Activated CD4-positive, alpha-beta T cell treated with anti-CD3 and anti-CD28 coated beads, Interleukin-10, Interleukin-2, amounts not matched to agents 100 ng/mL and 50 ng/mL, durations not matched to agents 16 hours and 8 hours (primary cell): Measurements from ENCODE around the gene PCP2.

Experiments used
- DNase-seq: peaks from one replicate; pipeline ENCODE4 v3.0.0-alpha.2; 2020

Gene PCP2

DNA sequence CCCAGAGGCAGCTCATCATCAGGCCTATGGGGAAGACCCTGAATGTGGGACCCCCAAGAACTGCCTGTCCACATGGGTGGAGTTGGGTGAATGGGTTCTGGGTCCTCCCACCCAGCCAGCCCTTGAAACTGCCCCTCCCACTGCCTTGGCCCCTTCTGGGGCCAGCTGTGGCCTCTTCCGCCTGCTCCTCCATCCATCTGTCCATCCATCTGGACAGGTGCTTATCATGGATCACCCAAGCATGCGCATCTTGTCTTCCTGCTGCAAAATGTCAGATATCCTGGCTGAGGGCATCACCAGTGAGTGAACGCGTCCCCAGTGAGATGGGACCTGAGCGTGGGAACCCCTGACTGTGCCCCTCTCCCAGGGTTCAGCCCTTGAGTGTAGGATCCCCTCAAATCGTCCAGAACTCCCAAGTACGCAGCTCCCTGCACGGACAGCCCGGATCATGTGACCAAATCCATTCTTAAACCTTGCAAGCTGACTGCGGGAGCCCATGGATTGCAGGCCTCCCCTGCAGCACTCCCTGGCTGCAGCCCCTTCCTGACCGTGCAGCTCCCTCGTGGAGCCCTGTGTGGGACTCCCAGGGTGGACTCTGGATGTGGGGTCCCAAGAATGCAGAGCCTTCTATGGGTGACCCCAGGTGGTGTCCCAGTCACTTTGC lies 5.4 kb upstream of the PCP2 start:
- DNase-seq: no peak

DNA sequence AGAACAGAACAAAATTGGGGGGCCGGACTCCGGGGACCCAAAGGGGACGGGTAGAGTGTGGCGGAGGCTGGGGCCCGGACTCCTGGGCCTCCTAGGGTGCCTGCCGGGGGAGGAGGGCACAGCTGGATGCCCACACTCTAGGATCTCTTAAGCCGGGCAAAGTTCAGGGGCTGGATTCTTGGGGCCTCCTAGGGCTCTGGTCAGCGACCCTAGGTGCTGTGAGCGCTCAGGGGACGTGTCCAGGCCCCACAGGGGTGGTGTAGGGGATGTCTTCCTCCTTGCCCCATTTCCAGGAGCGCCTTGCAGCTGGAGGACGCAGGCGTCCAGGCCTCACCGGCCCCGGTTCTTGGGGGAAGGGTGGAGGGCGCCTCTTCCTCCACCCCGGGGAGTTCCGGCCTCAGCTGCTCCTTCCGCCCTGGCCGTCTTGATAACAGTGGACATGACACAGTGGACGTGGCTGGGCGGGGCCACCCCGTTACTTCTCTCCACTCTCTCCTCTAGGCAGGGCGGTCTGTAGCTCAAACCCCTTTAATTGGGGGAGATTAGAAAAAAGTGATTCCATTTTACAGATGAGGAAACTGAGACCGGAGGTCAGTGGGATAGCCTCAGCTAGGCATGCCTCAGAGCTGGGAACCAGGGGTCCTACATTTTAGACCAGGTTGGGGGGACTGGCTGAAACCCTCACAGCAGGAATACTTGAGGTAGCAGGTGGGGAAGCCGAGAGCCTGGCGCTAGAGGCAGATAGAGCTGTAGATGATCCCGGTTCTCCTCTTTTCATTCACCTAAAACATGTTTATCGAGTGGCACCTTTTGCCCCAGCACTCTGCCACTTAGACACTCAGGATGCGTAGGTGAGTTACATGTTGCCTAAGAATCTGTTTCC lies 4.1 kb upstream of the PCP2 start:
- no peak for DNase-seq

DNA sequence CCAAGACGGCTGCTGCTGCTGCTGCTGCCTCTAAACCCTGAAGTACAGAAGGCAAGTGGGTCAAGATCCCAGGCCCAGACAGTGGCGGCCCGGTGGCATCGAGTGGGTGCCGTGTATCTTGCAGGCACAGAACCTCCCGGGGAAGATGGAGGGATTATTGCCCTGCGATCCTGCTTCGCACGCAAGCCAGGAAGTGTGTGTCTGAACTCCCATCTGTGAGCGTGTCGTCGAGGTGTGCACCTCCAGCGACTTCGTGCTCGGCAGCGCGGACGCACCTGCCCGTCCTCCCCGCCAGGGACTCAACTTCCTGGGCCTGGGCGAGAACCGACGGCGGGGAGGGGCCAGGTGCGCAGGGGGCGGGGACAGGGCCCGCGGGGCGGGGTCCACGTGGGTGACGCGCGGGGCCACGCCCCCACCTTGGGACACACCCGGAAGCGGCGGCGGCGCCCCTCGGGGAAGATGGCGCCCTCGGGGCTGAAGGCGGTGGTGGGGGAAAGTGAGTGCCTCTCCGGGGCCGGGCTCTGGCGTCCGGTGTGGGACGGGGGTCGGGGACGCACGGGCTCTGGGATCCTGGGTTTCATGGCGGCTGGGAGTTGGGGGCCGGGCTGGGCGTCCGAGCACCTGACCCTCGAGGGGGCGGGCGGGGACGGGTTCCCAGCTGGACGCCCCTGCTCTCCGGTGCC lies 3.3 kb upstream of the PCP2 start, which contains the start of gene STXBP2:
TSS of gene STXBP2 (plus strand) at position 420 of the 683 bp plus-strand sequence. CDS start at position 460, 40 bp downstream.
- peak; percentile 93 for DNase-seq

DNA sequence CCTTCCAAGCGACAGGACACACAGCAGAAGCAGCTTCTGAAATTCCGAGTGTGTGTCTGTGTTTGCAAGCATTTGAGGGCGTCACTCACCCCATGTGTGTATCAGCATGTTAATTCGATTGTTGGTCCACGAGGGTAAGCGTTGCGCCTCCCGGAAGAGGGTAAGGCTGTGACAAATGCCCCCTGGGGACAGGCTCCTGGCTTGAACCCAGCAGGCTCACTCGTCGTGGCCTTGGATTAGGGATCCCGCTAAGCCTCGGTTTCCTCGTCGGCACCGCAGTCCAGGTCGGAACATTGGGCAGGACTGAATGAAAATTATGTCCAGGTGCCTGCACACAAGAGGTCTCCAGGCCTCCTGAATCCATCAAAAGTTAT lies 2.8 kb upstream of the PCP2 start:
- no peak for DNase-seq

DNA sequence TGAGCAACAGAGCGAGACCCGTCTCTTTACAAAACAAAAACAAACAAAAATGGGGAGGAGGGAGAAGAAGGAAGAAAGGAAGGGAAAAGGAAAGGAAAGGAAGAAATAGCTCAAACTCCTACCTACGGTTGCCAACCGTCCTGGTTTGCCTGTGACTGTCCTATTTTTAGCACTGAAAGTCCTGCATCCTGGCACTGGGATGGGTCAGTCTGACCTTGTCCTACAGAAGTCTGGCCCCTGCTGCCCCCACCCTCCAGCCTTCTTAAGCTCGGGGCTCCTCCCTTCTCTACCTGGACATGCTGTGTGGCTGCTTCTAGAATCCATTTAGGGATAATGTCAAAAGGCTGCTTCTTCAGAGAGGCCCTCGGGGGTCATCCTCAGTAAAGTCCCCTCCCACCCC lies 2.2 kb upstream of the PCP2 start:
- DNase-seq: no peak

DNA sequence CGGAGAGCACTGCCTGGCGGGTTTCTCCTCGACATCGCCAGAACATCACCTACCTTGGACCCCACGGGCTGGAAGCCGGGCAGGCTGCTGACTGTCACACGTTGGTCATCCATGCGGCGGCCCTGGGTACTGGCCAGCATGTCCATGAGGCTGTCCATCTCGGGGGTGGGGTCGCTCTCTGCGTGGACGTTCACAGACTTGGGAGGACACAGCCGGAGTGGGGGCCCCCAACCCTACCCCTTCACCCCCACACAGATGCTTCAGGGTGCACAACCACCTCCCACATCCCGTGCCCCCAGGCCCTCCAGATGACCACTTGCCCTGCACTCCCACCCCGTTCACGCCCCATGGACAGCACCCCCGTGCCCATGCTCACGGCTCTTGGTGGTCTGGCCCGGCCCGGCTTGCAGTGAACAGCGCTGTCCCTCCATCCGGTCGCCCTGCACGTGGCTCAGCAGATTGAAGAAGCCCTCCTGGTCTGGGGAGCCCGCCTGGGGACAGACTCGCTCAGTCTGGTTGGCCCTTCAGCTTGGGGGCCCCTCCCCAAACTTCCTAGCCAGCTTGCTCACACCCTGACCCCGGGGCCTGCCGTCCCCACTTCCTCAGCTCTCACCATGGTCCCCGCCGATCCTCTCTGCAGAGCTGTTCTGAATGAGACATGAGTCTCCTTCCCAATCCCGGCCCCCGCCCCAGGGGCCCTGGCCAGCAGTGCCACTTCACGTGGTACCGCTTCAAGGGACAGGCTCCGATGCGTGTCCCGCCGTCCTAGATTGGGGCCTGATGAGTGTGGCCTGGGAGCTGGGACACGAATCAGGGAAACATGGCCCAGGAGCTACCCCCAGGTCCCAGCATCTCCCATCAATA lies 947 bp downstream of the PCP2 start:
- no peak for DNase-seq

DNA sequence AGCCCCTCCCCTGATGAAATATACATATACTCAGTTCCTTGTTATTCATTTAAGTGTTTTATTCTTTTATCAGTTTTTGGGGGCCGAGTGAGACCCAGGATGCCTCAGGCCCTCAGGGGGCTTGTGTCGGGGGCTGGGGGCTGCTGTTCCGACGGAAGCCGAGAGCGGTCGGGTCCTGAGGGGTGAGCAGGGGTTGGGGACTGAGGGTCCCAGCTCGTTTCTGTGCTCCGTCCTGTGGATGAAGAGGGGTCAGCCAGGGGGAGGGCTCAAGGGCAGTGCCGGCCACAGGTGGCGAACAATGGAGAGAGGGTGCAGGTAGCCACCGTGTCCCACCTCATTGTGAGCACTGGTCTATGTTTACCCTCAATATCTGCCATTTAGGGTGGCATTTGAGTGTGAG lies 1.9 kb downstream of the PCP2 start:
- DNase-seq: no peak

DNA sequence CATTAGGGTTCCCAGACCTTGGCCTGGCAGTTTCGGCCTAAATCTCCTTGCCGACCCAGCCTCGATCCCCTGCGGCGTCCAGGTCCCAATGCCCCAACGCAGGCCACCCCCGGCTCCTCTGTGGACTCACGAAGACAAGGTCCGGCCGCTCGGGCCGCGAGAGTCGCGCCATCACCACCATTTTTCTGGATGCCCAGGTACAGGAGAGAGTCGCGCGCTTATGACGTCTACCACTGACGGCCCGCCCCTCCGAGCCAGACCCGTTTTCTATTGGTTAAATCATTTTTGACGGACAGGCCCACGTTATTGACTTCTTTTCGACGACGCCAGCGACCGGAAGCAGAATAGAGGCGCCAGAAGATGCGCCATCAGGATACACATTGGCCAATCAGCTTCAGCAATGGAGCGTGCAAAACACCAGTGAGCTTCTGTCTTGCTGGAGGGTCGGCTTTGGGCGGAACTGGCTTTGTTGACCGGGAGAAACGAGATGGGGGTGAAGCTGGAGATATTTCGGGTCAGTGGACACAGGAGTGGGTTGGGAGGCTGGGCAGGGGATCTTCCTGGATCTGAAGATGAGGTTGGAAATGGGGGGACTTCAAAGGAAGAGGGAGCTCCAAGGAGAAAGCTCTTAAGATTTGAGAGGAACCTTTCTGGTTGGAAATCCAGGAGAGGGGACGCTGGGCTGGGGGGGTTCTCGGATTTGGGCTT lies 4.0 kb downstream of the PCP2 start, which contains the start of the genes PET100 and XAB2:
TSS of gene PET100 (plus strand) at position 447 of the 708 bp plus-strand sequence. CDS start at position 488, 41 bp downstream.
TSS of gene XAB2 (minus strand) at position 199 of the 708 bp plus-strand sequence. CDS start at position 181, 18 bp downstream.
- DNase-seq: peak; percentile 98

DNA sequence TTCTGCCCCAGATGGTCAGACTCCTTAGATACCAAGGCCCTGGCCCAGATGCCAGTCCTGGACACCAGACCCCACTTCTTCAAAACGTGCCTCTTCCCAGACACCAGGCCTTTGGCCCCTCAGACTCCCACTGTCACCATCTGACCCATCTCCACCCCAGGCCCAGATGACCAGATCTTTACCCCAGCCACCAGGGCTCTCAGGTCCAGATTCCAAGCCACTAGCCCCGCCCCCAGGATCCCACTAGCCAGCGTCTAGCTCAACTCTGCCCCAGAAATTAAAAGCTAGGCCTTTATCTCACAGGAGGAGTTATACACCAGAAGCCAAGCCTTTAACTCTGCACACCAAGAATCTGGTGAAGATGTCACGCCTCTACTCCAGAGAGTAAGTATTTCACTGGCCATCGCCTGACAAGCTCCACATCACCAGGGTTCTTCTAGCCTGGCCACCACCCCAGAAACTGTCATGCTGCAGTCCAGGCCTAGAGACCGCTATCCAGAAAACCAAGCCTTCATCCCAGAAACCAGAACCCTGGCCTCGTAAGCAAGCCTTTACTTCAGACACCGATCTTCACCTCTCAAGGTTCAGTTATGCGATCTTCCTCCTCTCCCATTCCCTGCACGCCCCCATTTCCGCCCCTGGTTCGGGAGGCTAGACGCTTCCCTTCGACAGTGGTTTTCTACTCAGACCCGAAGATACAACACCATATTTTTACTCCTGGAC lies 4.8 kb downstream of the PCP2 start:
- no peak for DNase-seq

DNA sequence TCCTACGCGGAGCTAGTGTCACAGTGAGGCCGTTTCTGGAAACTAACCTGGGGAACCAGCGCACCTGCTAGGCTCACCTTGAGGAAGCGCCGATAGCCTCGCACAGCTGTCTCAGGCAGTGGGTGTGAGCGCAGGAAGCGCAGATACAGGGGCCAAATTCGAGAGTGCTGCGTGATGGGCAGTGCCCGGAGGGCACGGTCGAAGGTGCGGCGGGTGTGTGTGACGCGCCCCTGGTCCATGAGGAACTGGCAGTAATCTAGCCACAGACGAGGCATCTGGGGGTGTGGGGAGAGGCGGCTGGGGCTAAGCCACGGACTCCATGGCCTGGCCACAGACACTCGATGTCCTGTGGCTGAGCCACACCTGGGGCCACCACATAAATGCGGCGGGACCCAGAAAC lies 6.4 kb downstream of the PCP2 start:
- no peak for DNase-seq

DNA sequence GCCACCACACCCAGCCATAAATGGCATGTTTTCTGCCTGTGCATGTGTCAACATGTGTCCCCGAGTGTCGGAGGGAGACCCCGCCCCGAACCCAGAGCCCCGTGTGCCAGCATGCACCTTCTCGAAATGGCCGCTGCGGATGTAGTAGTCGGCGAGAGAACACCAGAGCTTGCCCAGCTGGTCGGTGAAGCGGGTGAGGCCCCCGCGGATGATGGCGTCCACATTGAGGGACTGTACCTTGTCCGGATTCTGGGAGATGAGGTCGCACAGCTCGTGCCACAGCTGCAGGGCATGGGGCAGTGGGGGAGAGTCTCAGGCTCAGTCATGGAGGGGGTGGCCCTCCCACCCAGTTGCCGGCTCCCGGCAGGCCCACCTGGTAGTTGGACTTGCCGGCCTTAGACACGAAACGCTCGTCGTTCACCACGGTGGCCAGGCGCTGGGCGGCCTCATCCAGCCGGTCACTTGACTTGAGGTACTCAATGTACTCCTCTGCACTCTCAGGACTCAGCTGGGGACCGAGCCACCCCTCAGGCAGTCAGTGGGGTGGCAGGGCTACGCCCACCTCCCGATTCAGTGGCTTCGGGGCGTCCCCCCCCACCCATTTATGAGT lies 7.7 kb downstream of the PCP2 start:
- no peak for DNase-seq

DNA sequence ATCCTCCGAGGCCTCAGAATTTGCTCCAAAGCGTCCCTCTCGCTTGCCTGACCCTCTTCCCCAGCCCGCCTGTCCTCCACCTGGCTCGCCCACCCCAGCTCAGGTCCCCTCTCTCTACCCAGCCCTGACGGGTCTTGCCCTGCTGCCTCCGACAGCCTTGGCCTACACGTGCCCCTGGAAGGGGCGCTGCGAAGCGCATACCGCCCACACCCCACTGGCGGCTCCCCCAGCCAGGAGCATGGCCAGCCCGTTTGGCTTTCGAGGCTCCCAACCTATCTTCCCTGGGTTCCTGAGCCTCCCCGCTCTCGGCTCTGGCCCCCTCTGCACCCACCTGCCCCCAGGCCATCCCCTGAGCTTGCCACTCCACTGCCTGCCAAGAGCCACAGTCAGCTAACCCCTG lies 8.7 kb downstream of the PCP2 start:
- DNase-seq: no peak

DNA sequence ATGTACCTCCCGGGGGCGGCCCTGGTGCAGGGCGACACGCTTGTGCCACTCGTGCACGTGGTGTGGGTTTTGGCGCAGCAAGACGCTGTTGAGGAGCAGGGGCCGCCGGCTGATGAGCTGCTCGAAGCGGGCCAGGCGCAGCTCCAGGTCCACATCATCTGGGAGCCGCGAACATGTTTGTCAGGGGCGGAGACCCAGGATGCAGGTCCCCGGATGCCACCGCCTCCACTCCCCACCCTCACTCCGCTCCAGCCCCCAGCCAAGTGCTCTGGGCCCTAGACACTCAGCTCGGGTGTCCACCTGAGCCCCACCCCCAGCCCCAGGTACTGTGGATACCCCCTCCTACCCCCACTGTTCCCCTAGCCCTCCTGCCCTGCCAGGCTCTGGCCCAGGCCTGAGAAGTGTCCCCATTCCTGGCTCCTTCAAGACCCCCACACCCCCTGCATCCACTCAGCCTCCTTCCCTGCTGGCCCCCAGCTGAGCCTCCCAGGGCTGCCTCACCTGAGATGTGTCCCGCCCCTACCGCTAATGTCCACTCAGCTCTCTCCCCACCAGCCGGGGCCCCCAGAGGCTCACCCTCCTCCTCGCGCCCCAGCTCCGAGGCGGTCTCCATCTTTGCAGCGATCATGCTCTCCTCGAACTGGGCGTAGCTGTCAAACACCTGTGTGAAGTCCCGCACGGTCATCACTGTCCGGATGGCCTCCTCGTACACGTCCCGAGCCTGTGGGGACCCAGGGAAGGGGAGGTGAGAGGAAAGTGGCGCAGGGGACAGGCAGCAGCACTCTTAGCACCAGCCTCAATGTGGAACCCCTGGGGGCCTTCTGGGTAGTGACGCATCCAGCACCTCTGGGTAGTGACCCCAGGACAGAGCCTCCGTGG lies 9.6 kb downstream of the PCP2 start:
- no peak for DNase-seq

DNA sequence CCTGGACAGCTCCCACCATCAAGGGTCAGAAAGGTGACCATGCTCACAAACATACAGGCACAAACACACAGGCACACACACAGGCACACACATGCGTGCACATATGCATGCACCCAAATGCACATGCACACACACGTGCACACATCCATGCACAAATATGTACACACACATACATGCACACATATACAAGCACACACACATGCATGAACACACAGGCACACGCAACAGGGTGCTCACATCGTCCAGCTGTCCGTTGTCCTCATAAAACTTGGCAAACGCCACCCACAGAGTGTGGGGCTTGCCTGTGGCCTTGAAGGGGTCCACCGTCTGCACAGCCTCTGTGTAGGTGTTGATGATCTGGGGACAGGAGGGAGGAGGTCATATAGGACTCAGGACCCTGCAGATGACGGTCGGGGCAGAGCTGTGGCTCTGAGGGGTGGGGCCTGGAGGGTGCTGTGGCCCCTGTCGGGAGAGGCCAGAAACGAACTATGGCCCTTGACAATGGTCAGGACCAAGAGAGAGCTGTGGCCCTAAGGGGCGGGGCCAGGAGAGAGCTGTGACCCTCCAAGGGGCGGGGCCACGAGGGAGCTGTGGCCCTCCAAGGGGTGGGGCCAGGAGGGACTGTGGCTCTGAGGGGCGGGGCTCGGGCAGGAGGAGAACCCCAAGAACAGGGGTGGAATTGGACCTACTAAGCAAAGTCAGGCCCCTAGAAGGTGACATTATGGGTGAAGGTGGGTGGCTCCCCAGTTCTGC lies 10.4 kb downstream of the PCP2 start:
- no peak for DNase-seq

DNA sequence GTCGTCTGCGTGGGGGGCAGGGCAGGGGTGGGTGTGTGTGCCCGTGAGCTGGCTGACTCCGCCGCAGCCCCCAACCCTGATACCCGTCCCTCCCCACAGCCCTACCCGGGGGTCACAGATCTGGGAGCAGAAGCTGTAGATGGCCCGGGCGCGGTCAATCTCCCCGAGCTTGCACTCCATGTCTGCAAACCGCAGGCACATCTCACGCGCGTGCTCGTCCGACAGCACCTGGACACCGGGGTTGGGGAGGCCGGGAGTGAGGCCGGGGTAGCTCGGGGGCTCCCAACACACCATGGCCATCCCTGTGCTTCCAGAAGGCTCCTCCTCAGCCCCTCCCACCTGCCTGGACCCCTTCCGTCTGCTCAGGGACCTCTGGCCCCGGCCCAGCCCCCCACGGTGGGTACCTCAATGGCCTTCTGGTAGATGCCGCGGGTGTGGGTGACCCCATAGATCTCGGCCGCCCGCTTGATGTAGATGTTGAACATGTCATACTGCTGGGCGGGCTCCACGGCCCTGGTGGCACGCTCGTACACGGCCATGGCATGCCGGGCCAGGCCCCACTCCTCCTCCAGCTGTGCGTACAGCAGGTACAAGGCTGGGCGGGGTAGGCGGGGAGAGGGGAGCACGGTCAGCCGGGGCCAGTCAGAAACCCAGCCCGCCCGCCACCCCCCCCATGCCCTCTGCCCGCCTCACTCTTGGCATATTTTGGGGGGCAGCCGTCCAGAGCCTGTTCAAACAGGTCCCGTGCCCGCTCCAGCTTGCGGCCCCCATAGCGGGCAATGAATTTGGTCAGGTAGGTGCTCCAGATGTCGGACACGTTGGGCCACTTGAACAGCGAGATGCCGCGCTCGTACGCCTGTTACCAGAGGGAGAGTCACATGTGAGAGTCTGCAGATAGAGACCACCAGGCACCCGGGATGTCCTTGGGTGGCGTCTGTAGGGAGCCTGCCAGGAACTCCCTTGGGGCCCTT lies 12.8 kb downstream of the PCP2 start:
- DNase-seq: no peak

DNA sequence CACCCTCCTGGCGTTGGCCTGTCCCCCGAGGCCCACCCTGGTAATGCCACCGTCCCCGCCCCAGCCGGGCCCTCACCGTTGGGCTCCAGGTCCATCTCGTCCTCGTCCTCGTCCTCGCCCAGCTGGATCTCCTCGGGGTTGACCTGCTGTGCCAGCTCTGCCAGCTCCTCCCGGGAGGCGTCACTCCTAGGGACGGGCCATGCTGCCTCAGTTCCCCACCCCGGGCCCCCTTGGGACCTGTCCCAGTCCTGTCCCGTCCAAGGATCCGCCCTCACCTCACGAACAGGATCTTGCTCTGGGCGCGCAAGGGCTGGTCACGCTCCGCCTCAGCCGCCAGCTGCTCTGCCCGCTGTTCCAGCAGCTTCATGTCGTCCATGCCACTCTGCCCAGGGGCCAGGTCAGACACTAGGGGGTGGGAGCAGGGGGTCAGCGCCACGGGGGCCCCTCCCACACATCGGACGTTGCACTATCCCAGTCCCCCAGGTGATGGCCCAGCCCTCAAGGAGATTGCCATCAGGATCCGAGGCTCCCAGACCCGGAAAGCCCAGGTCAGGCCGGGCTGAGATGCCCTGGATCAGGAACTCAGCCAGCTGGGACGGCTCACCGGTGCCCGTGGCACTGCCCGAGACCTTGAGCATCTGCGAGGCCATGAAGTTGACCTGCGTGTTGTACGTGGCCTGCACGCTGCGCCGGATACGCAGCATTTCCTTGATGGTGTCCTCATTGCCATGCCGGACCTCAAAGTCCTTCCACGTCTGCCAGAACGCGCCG lies 13.7 kb downstream of the PCP2 start:
- DNase-seq: no peak
